ENCODE results near the gene RNF41. TPM values are rescaled to one million over a fixed set of nuclear protein-coding genes. Genes with fewer than 3 reads are reported as not detected.
A peak's percentile ranks its signal among the peaks of the same experiment; 100 is the strongest.

RNF41 gene
- total and polyA plus RNA-seq, 2 of the 13 experiments (the other 11 are each of a cell fraction or from before 2014, with no cell fraction given), result 27.1 to 39.4 TPM

DNA sequence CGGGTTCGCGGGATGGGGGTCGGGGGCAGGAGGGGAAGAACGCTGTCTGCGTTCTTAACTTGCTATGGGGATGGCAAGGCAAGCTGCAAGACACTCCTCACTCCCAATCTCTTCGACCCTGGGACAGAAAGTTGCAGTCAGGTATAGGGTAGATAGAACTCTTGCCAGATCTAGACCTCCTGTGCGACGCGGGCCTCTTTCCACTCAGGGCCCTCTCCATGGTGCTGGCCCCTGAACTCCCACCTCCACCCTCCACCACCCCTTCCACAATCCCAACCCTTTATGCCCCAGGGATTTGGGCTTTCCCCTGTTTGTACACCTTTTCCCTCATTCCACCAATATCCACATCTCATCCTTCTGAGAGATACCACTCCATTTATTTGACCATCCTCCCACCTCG lies 3.2 kb upstream of the RNF41 start:
- Histone ChIP-seq H3K36me3 (replicated peaks in 1 of 2; ENCODE audit: control insufficient read depth in 1 of 2, insufficient read depth in 2 of 2, low read length in 2 of 2) (no peaks in the 10 kb centered on the region; a peak in 1 of 5 replicates), H3K79me2 (ENCODE audit: insufficient read depth, low read length) (peaks cover 9% of the 10 kb centered on the region), H3K27me3 (ENCODE audit: control insufficient read depth in 1 of 2, insufficient read depth in 2 of 2, low read length in 2 of 2) (no peaks in the 10 kb centered on the region; a peak in 1 of 5 replicates), H4K20me1 (ENCODE audit: insufficient read depth, low read length) (no peaks in the 10 kb centered on the region), H3K27ac (ENCODE audit: extremely low read length, insufficient read depth, low read length) (no peak overlapping the region), H3K9me3 (ENCODE audit: low read length) (no peaks in the 10 kb centered on the region), H3K4me3 (replicated peaks in 1 of 3; ENCODE audit: insufficient read depth in 1 of 3, low read depth in 2 of 3, low read length in 3 of 3) (peak overlapping the region; percentile 68 to 79 (median 78)), H2AFZ (ENCODE audit: low read length) (no peak overlapping the region), H3K4me1 (ENCODE audit: insufficient read depth, low read length) (peaks cover 46% of the 10 kb centered on the region), H3K9ac (ENCODE audit: insufficient read depth, low read depth, low read length) (peak overlapping the region; percentile 68; the same call in 1 of the 2 replicates), H3K4me2 (ENCODE audit: low read depth, low read length) (peak overlapping the region; percentile 76)
- intact Hi-C loops (cut with micrococcal nuclease; ENCODE audit: unreplicated experiment) (loop anchor here (1.0 to 5.0 kb wide), 2 partner anchors 32 kb away; partner anchors contain the start of gene ANKRD52), in situ Hi-C loops (cut with HindIII; ENCODE audit: extremely low pct_ligation_motif_present, low pct_unique_long_range_greater_than_20kb) (loop anchor here (5.0 kb wide), 1 partner anchor 32 kb away; the partner anchor contains the start of gene ANKRD52)
- no peak for FAIRE-seq
- no TSS peak for BruUV-seq (replicated peaks)
- POLR2A ChIA-PET, result no interaction called here
- TF ChIP-seq MIER2 (CRISPR knock-in tag; IDR thresholded peaks at IDR 0.05) (peak; percentile 83), ZNF530 (CRISPR knock-in tag; IDR thresholded peaks at IDR 0.05; ENCODE audit: low read depth) (no peak), RAD21 (CRISPR knock-in tag; IDR thresholded peaks at IDR 0.05) (no peak), JUN (CRISPR knock-in tag; IDR thresholded peaks at IDR 0.05) (no peak), NFRKB (IDR thresholded peaks at IDR 0.05) (no peak), ZNF737 (CRISPR knock-in tag; IDR thresholded peaks at IDR 0.05; ENCODE audit: borderline replicate concordance) (no peak), MEIS2 (CRISPR knock-in tag; IDR thresholded peaks at IDR 0.05) (no peak), MAZ (IDR thresholded peaks at IDR 0.05; ENCODE audit: borderline replicate concordance, low read depth, low read length) (no peak), MAZ (CRISPR knock-in tag; IDR thresholded peaks at IDR 0.05; ENCODE audit: low read depth) (no peak), YEATS2 (CRISPR knock-in tag; IDR thresholded peaks at IDR 0.05; ENCODE audit: borderline replicate concordance) (no peak), ERF (CRISPR knock-in tag; IDR thresholded peaks at IDR 0.05) (no peak), JARID2 (CRISPR knock-in tag; IDR thresholded peaks at IDR 0.05; ENCODE audit: insufficient replicate concordance) (no peak), RAD51 (IDR thresholded peaks at IDR 0.05; ENCODE audit: borderline replicate concordance) (no peak), ZNF781 (CRISPR knock-in tag; IDR thresholded peaks at IDR 0.05; ENCODE audit: borderline replicate concordance, not compliant biosample characterization) (no peak), ZNF552 (CRISPR knock-in tag; IDR thresholded peaks at IDR 0.05; ENCODE audit: borderline replicate concordance) (no peak)
- TF ChIP-seq, protein P1, sequence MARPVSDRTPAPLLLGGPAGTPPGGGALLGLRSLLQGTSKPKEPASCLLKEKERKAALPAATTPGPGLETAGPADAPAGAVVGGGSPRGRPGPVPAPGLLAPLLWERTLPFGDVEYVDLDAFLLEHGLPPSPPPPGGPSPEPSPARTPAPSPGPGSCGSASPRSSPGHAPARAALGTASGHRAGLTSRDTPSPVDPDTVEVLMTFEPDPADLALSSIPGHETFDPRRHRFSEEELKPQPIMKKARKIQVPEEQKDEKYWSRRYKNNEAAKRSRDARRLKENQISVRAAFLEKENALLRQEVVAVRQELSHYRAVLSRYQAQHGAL (CRISPR knock-in tag; IDR thresholded peaks at IDR 0.05; ENCODE audit: not compliant biosample characterization), result no peak
- TF ChIP-seq, protein P2, sequence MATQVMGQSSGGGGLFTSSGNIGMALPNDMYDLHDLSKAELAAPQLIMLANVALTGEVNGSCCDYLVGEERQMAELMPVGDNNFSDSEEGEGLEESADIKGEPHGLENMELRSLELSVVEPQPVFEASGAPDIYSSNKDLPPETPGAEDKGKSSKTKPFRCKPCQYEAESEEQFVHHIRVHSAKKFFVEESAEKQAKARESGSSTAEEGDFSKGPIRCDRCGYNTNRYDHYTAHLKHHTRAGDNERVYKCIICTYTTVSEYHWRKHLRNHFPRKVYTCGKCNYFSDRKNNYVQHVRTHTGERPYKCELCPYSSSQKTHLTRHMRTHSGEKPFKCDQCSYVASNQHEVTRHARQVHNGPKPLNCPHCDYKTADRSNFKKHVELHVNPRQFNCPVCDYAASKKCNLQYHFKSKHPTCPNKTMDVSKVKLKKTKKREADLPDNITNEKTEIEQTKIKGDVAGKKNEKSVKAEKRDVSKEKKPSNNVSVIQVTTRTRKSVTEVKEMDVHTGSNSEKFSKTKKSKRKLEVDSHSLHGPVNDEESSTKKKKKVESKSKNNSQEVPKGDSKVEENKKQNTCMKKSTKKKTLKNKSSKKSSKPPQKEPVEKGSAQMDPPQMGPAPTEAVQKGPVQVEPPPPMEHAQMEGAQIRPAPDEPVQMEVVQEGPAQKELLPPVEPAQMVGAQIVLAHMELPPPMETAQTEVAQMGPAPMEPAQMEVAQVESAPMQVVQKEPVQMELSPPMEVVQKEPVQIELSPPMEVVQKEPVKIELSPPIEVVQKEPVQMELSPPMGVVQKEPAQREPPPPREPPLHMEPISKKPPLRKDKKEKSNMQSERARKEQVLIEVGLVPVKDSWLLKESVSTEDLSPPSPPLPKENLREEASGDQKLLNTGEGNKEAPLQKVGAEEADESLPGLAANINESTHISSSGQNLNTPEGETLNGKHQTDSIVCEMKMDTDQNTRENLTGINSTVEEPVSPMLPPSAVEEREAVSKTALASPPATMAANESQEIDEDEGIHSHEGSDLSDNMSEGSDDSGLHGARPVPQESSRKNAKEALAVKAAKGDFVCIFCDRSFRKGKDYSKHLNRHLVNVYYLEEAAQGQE (IDR thresholded peaks at IDR 0.05; ENCODE audit: borderline replicate concordance in 1 of 2, low read depth in 1 of 2, low read length in 2 of 2), result peak; percentile 64 to 93
- 69% methylated on average over 10 of the region's 11 CpGs for WGBS (ENCODE audit: low lambda C conversion rate)
- DNase-seq (ENCODE audit: low spot score), result no peak
- CTCF ChIA-PET (ENCODE audit: low intra/inter-chr PET ratio, low total read pairs), result interaction anchor here (1.1 to 2.6 kb wide), 5 partner anchors 20 to 106 kb away, joined by 4 to 12 read pairs (median 4); partner anchors contain the start of gene ANKRD52
- ATAC-seq, result no peak

All from HepG2 (cell line).